Measurements from ENCODE around the gene USF2. TPM values are rescaled to one million over a fixed set of nuclear protein-coding genes. Genes with fewer than 3 reads are reported as not detected.
A peak's percentile ranks its signal among the peaks of the same experiment; 100 is the strongest.

The USF2 gene
- total and polyA plus RNA-seq, 10 of the 15 experiments (the other 5 are each of a cell fraction or from before 2014, with no cell fraction given) = 0.56 to 157 (median 65.5) TPM

GRCh38 chr19:35320065-35320713 is 51.4 kb downstream of the USF2 start:
- Histone ChIP-seq H3K79me2 (ENCODE audit: control insufficient read depth, insufficient read depth, low read length) (no peaks in the 10 kb centered on the region), H3K27ac (ENCODE audit: control insufficient read depth, insufficient read depth) (no peak overlapping the region), H2AFZ (ENCODE audit: control insufficient read depth, low read depth, low read length) (peak overlapping the region; percentile 65), H3K4me2 (ENCODE audit: control insufficient read depth, insufficient read depth) (peak overlapping the region; percentile 54), H4K20me1 (ENCODE audit: control insufficient read depth, insufficient read depth) (no peaks in the 10 kb centered on the region), H3K9me3 (replicated peaks; ENCODE audit: control insufficient read depth, insufficient read depth, low read length) (peaks cover 2% of the 10 kb centered on the region; the same call in 2 of the 3 replicates), H3K27me3 (replicated peaks in 1 of 2; ENCODE audit: control insufficient read depth in 2 of 2, insufficient read depth in 2 of 2, low read length in 1 of 2) (no peaks in the 10 kb centered on the region), H3K4me1 (ENCODE audit: control insufficient read depth, insufficient read depth, low read length) (peaks cover 32% of the 10 kb centered on the region), H3K4me3 (no peak overlapping the region), H3K36me3 (ENCODE audit: control insufficient read depth in 2 of 2, insufficient read depth in 2 of 2, low read length in 1 of 2) (no peaks in the 10 kb centered on the region), H3K9ac (ENCODE audit: control insufficient read depth, insufficient read depth, low read length) (peak overlapping the region; percentile 14; the same call in 1 of the 2 replicates)
- DNase-seq (ENCODE audit: low read depth, low spot score) (no peak), ATAC-seq (peak; percentile 38), FAIRE-seq (no peak)
- ChIA-PET SMC1A (ENCODE audit: uncharacterized antibody, unreplicated experiment) (interaction anchor here (0.9 to 11.0 kb wide), 10 partner anchors 8 to 146 kb away, joined by 3 to 122 read pairs (median 4); partner anchors contain the start of genes CD22 and FFAR1), RAD21 (ENCODE audit: unreplicated experiment) (interaction anchor here (0.7 to 4.5 kb wide), 9 partner anchors 12 to 175 kb away, joined by 3 to 54 read pairs (median 5); partner anchors contain the start of gene CD22), POLR2A (interaction anchor here (0.5 to 3.3 kb wide), 8 partner anchors 10 to 152 kb away, joined by 3 to 33 read pairs (median 3); partner anchors contain the start of gene CD22), CTCF (interaction anchor here (0.6 to 4.7 kb wide), 9 partner anchors 11 to 190 kb away, joined by 3 to 35 read pairs (median 4); partner anchors contain the start of gene CD22)
- in situ Hi-C loops (cut with MboI) (no loop called here), intact Hi-C loops (cut with micrococcal nuclease; ENCODE audit: unreplicated experiment) (no loop called here)
- no TSS peak for BruUV-seq (replicated peaks)
- 24% methylated on average over 12 of the region's 12 CpGs for WGBS (ENCODE audit: insufficient coverage, insufficient replicate concordance, low lambda C conversion rate, missing lambda C conversion rate)
- no peak for TF ChIP-seq HCFC1 (IDR thresholded peaks at IDR 0.05; ENCODE audit: low read length)
- TF ChIP-seq CHD1 (IDR thresholded peaks at IDR 0.05; ENCODE audit: low read depth, low read length) = no peak
- peak; percentile 18 to 42; a peak in 1 of 4 replicates for TF ChIP-seq BHLHE40 (IDR thresholded peaks at IDR 0.05; ENCODE audit: borderline replicate concordance in 1 of 2, low read depth in 2 of 2, low read length in 1 of 2)
- no peak for TF ChIP-seq POLR2AphosphoS5 (IDR thresholded peaks at IDR 0.05; ENCODE audit: low read length)
- TF ChIP-seq MTA2 (IDR thresholded peaks at IDR 0.05; ENCODE audit: low read depth) = peak; percentile 46; the same call in 1 of the 2 replicates
- TF ChIP-seq SRF (IDR thresholded peaks at IDR 0.05; ENCODE audit: low read depth in 2 of 2, low read length in 2 of 2) = no peak
- no peak for TF ChIP-seq CUX1 (IDR thresholded peaks at IDR 0.05; ENCODE audit: insufficient replicate concordance, low read depth, low read length)
- no peak for TF ChIP-seq HDAC2 (IDR thresholded peaks at IDR 0.05)
- no peak for TF ChIP-seq CEBPB (IDR thresholded peaks at IDR 0.05; ENCODE audit: borderline replicate concordance in 1 of 2, low read depth in 2 of 2, low read length in 2 of 2)
- TF ChIP-seq CBX5 (IDR thresholded peaks at IDR 0.05; ENCODE audit: low read depth) = no peak
- no peak for TF ChIP-seq WRNIP1 (IDR thresholded peaks at IDR 0.05; ENCODE audit: borderline replicate concordance, low read depth, low read length)
- no peak for TF ChIP-seq CBFB (IDR thresholded peaks at IDR 0.05; ENCODE audit: low read depth)
- no peak for TF ChIP-seq JUNB (IDR thresholded peaks at IDR 0.05)
- no peak for TF ChIP-seq PAX5 (IDR thresholded peaks at IDR 0.05; ENCODE audit: borderline replicate concordance, low read depth, low read length)
- no peak for TF ChIP-seq MEF2A (IDR thresholded peaks at IDR 0.05; ENCODE audit: insufficient read depth, low read depth, low read length)
- no peak for TF ChIP-seq CEBPZ (IDR thresholded peaks at IDR 0.05; ENCODE audit: low read depth, low read length)
